Measurements from ENCODE around the gene TMEM123.

DNA sequence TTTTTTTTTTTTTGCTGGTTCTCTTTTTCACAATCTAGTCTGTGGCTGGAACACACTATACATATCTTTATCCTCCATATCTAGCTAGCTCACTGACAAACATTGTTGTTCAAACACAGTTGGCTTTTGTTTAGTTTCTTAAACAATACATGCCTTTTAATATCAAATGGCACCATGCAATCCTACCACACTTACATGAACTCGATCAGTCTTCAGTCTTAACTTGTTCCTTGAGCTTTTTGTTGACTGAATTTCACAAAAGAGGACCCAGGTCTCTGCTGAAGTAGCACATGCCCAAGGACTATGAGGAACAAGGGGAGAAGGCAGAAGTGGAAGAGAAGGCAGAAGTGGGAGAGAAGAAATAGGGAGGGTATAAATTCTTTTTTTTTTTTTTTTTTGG, 25.5 kb downstream of the TMEM123 start:
- TF ChIP-seq SP1 (IDR thresholded peaks at IDR 0.05; ENCODE audit: low read depth, low read length): no peak
- no peak for TF ChIP-seq SUZ12 (IDR thresholded peaks at IDR 0.05; ENCODE audit: low read length)
- TF ChIP-seq JUN (IDR thresholded peaks at IDR 0.05; ENCODE audit: low read depth, low read length): no peak
- TF ChIP-seq KDM1A (IDR thresholded peaks at IDR 0.05; ENCODE audit: borderline replicate concordance, low read length): no peak
- TF ChIP-seq CREB1 (IDR thresholded peaks at IDR 0.05): no peak
- TF ChIP-seq MAFK (IDR thresholded peaks at IDR 0.05; ENCODE audit: low read depth, low read length): no peak
- no peak for TF ChIP-seq ZNF274 (IDR thresholded peaks at IDR 0.05; ENCODE audit: borderline replicate concordance, extremely low read depth, low read length)
- TF ChIP-seq, protein P1, sequence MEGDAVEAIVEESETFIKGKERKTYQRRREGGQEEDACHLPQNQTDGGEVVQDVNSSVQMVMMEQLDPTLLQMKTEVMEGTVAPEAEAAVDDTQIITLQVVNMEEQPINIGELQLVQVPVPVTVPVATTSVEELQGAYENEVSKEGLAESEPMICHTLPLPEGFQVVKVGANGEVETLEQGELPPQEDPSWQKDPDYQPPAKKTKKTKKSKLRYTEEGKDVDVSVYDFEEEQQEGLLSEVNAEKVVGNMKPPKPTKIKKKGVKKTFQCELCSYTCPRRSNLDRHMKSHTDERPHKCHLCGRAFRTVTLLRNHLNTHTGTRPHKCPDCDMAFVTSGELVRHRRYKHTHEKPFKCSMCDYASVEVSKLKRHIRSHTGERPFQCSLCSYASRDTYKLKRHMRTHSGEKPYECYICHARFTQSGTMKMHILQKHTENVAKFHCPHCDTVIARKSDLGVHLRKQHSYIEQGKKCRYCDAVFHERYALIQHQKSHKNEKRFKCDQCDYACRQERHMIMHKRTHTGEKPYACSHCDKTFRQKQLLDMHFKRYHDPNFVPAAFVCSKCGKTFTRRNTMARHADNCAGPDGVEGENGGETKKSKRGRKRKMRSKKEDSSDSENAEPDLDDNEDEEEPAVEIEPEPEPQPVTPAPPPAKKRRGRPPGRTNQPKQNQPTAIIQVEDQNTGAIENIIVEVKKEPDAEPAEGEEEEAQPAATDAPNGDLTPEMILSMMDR (IDR thresholded peaks at IDR 0.05; ENCODE audit: control extremely low read depth in 1 of 3, insufficient read depth in 1 of 3, low read depth in 1 of 3, low read length in 3 of 3): no peak
- TF ChIP-seq TAF1 (IDR thresholded peaks at IDR 0.05; ENCODE audit: low read depth, low read length): no peak
